ENCODE results near the gene ADGRL2.

DNA sequence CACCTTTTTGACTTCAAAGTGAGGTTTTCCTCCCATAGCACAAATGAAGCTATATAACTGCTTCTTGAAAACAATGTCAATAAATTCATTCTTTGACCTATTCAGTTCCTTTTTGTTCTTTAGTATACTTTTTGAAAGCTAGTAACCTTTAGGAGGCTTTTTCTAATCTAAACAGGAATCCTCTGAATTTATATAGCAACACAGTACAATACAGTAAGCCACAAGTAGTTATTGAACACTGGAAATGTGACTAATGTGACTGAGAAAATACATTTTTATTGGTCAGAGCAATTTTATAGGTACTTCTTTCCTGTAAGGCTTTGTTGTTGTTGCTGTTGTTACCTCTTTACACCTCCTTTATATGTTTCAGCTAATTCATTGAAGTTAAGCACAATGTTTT, 49.8 kb downstream of the ADGRL2 start:
- TF ChIP-seq CTCF (IDR thresholded peaks at IDR 0.05) (no peak), POLR2A (IDR thresholded peaks at IDR 0.05) (no peak)
